ENCODE data around the gene CD63.

CD63 gene

GRCh38 chr12:55684761-55685370, 43.9 kb downstream of the CD63 start:
- no peak for DNase-seq

GRCh38 chr12:55683676-55684075, 45.1 kb downstream of the CD63 start:
- no peak for DNase-seq

- DNase-seq, result no peak
These were observed 46.6 kb downstream of the CD63 start for GRCh38 chr12:55682087-55682796.

GRCh38 chr12:55681142-55682077, 47.4 kb downstream of the CD63 start:
- DNase-seq, result no peak

- no peak for DNase-seq
These were observed 49.1 kb downstream of the CD63 start for GRCh38 chr12:55679691-55680090.

DNA sequence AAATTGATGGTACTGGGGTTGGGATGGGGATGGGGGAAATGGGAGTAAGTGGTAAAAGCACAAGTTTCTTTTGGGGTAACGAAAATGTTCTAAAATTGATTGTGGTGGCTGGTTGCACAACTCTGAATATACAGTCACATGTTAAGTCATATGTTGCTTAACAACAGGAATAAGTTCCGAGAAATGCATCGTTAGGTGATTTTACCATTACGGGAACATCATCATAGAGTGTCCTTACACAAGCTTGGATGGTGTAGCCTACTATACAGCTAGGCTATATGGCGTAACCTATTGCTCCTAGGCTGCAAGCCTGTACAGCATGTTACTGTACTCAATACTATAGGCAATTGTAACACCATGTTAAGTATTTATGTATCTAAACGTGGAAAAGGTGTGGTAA, 52.1 kb downstream of the CD63 start:
- no peak for DNase-seq

GRCh38 chr12:55675666-55676065, 53.1 kb downstream of the CD63 start:
- DNase-seq, result no peak

Data from T1000 (cell line).